ENCODE results near the gene ATRN.

GRCh38 chr20:3559637-3560036 is 88.8 kb downstream of the ATRN start:
- no peak for TF ChIP-seq CTCF (IDR thresholded peaks at IDR 0.05 in 4 of 5, conservative IDR thresholded peaks at IDR 0.05 in 1 of 5)
- no peak for TF ChIP-seq POLR2A (IDR thresholded peaks at IDR 0.05)
